T-helper 2 cell treated with Interferon-gamma antibody and Interleukin-4, amounts not matched to agents 5 μg/mL and 100 μg/mL, for 36 hours (primary cell): Measurements from ENCODE around the gene SGCG.
"Not testable (repeated sequence)": the region's sequence is repeated elsewhere in the genome, so short reads cannot be mapped to it uniquely, and the experiment has no call there.

ENCODE experiments used
- DNase-seq: peaks from one replicate; pipeline ENCODE4 v3.0.0; 2021; ENCODE audit warnings: low spot score
- H3K27ac Mint-ChIP-seq: one replicate; pipeline ENCODE4 v1.8.0; 2021; ENCODE audit warnings: mild to moderate bottlenecking, mixed read lengths
- H3K27me3 Mint-ChIP-seq: one replicate; pipeline ENCODE4 v1.8.0; 2021; ENCODE audit warnings: low read depth, mixed read lengths
- H3K36me3 Mint-ChIP-seq: one replicate; pipeline ENCODE4 v1.8.0; 2021; ENCODE audit warnings: low read depth, mixed read lengths
- H3K4me1 Mint-ChIP-seq: one replicate; pipeline ENCODE4 v1.8.0; 2021; ENCODE audit warnings: low read depth, mixed read lengths
- H3K4me3 Mint-ChIP-seq: one replicate; pipeline ENCODE4 v1.8.0; 2022; ENCODE audit warnings: mild to moderate bottlenecking, moderate library complexity, mixed read lengths
- H3K9me3 Mint-ChIP-seq: one replicate; pipeline ENCODE4 v1.8.0; 2021; ENCODE audit warnings: mixed read lengths

Gene SGCG

DNA sequence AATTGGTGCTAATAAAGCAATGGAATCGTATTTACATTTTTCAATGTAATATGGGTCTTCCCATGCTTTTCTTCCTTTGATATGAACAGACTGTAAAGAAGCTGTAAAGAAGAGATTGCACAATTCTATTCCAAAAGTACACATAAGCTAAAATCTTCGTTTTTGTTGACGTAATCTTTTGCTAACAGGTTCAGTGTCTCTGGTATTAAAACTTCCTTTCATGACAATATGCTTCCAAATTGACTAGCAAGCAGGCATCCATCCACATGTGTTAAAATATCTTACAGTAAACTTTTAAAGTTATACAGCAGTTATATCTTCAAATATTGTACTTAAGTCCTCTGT lies 19.3 kb upstream of the SGCG start:
- DNase-seq, result no peak
- Mint-ChIP-seq H3K27me3 (peaks cover 22% of the 10 kb centered on the region), H3K9me3 (no peaks in the 10 kb centered on the region), H3K36me3 (no peaks in the 10 kb centered on the region), H3K4me3 (no peak overlapping the region), H3K27ac (no peak overlapping the region), H3K4me1 (peaks cover 2% of the 10 kb centered on the region)

DNA sequence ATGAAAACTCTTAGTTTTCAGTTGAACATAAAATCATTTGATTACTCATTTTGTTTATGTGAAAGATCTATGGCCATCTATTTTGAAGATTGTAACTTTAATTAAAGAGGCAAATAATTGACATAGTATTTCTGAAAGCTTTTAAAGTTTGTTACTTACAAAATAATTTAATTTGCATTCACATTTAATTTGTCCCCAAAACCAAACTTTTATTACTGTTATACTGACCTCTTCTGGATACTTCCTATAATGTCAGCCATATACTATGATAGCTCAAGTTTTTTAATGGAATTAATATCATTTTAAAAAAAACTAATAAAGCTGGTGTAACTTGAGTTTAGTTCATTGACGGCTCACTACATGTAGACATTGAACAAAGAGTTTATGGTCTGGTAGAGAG lies 4.9 kb upstream of the SGCG start:
- no peak overlapping the region for H3K4me3 Mint-ChIP-seq
- no peaks in the 10 kb centered on the region for H3K4me1 Mint-ChIP-seq
- DNase-seq, result no peak
- H3K9me3 Mint-ChIP-seq, result no peaks in the 10 kb centered on the region
- H3K27ac Mint-ChIP-seq, result no peak overlapping the region
- no peaks in the 10 kb centered on the region for H3K36me3 Mint-ChIP-seq
- H3K27me3 Mint-ChIP-seq, result peaks cover 3% of the 10 kb centered on the region

DNA sequence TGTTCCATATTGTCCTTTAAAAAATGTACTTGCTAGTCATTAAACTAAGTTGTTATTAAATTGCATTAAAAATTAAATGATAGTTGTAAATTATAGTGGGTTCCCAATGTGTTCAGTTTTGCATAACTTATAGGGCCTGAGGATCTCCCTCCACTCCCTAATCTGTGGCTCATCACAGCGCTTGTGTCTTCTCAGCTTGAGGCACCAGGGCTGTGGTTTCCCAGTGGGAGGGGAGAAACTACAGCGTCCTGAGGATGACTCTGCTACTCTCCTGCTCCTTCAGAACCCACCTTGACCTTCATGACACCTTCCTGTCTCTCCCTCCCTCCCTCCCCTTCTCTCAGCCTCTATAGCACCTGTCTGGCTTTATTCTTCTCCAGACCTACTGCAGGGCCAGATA lies 1.4 kb downstream of the SGCG start:
- no peak for DNase-seq
- Mint-ChIP-seq H3K27ac (no peak overlapping the region), H3K9me3 (no peaks in the 10 kb centered on the region), H3K27me3 (no peaks in the 10 kb centered on the region), H3K4me3 (no peak overlapping the region), H3K36me3 (no peaks in the 10 kb centered on the region), H3K4me1 (no peaks in the 10 kb centered on the region)

DNA sequence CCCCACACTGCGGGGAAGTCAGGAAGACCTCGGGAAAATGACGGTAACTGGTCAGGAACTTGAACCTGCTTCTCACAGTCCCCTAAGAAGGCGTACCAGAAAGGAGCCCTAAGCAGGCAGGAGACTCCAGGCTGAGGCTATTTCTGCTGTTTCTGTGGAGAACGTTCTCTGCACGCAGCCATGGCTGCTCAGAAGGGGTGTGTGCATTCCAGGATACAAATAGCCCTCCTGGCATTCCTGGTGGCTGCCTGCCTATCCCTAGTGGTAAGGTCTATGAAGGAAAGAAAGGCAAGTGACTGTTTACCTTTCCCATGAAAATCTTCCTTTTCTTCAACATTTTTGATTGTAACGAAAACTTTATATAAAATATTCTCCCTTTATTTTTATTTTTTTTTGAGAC lies 2.5 kb downstream of the SGCG start:
- no peaks in the 10 kb centered on the region for H3K4me1 Mint-ChIP-seq
- H3K36me3 Mint-ChIP-seq, result no peaks in the 10 kb centered on the region
- no peaks in the 10 kb centered on the region for H3K27me3 Mint-ChIP-seq
- no peak for DNase-seq
- H3K27ac Mint-ChIP-seq, result no peak overlapping the region
- no peaks in the 10 kb centered on the region for H3K9me3 Mint-ChIP-seq
- H3K4me3 Mint-ChIP-seq, result no peak overlapping the region

DNA sequence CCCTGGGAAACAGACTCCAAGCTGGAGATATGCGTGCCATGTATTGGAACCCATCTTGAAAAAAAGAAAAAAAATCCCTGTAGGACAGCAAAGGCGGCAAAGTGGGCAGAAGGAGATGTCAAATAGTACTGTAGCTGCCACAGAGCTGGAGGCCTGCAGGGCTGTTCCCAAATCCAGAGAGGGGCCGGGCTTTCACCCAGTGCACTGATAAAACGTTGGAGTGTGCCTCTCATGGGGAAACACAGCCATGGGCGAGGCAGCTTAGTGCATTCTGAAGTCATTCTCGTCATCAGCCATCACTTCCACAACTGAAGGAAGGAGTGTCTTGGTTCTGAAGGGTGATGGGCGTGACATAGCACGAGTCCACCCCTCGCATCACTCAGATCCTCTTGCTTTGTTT lies 4.8 kb downstream of the SGCG start:
- Mint-ChIP-seq H3K27me3 (no peaks in the 10 kb centered on the region), H3K4me1 (no peaks in the 10 kb centered on the region), H3K27ac (no peak overlapping the region), H3K4me3 (no peak overlapping the region), H3K9me3 (no peaks in the 10 kb centered on the region), H3K36me3 (no peaks in the 10 kb centered on the region)
- no peak for DNase-seq

DNA sequence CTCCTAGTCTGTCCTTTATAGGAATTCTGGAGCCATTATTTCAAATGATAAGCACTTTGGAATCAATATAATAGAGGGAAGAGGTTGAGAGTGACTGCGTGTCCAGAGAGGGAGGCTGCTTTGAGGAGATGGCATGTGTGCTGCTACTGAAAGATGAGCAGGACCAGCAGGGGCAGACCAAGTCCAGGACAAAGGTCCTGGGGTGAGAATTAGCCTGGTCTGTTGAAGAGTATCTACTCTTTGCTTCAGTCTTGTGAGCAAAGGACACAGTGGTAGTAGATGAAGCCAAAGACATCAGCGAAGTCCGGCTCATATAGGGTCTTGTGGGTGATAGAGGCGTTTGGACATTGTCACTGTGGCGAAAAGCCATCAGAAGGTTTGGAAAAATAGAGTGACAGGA lies 21.1 kb downstream of the SGCG start:
- Mint-ChIP-seq H3K9me3 (no peaks in the 10 kb centered on the region), H3K4me3 (no peak overlapping the region), H3K36me3 (no peaks in the 10 kb centered on the region), H3K27me3 (no peaks in the 10 kb centered on the region), H3K27ac (no peak overlapping the region), H3K4me1 (no peaks in the 10 kb centered on the region)
- no peak for DNase-seq

DNA sequence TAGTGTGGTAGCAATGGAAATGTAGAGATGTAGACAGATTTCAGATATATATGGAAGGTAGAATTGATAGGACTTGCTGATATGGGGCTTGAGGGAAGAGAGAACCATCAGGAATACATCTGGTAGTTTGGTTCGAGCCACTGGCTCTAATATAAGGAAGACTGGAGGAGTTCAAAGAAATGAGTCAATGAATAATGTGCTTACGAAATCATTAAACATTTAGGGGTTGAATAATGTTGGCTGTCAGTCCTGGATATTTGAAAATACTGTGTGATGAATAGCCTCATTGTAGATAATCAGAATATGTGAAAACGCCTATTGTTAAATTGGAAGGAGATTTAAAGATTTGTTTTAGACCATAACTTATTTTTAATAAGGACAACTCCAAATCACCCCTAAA lies 21.6 kb downstream of the SGCG start:
- no peak overlapping the region for H3K4me3 Mint-ChIP-seq
- no peaks in the 10 kb centered on the region for H3K4me1 Mint-ChIP-seq
- no peaks in the 10 kb centered on the region for H3K9me3 Mint-ChIP-seq
- H3K36me3 Mint-ChIP-seq, result no peaks in the 10 kb centered on the region
- no peak for DNase-seq
- no peak overlapping the region for H3K27ac Mint-ChIP-seq
- no peaks in the 10 kb centered on the region for H3K27me3 Mint-ChIP-seq

DNA sequence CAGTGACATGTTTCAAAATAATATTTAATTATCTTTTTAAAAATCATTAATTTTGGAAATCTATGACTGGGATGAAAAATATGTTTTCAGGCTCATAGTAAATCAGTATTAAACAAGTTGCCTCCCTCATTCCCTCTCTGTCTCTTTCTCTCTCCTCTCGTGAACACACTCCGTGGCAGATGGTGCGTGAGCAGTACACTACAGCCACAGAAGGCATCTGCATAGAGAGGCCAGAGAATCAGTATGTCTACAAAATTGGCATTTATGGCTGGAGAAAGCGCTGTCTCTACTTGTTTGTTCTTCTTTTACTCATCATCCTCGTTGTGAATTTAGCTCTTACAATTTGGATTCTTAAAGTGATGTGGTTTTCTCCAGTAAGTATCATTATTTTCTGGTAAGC lies 22.7 kb downstream of the SGCG start:
- H3K4me3 Mint-ChIP-seq, result no peak overlapping the region
- DNase-seq, result no peak
- H3K27me3 Mint-ChIP-seq, result no peaks in the 10 kb centered on the region
- H3K27ac Mint-ChIP-seq, result no peak overlapping the region
- no peaks in the 10 kb centered on the region for H3K36me3 Mint-ChIP-seq
- H3K4me1 Mint-ChIP-seq, result no peaks in the 10 kb centered on the region
- H3K9me3 Mint-ChIP-seq, result no peaks in the 10 kb centered on the region

DNA sequence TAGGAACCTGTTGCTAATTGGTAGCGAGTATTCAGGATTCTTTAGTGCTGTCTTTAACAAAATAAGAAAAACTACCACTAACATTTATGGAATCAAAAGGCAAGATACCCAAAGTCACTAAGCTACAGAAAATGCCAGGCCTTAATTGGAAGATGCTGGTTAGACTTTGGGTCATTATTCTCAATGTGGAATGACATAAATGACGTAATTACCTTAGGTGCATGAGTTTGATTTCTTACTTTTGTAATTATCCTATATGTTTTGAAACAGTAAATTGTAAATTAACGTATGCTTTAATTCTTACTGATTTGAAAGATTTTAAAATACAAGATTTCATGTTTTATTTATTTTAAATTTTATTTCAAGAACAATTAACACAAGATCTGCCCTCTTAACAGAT lies 25.0 kb downstream of the SGCG start:
- no peak for DNase-seq
- Mint-ChIP-seq H3K36me3 (no peaks in the 10 kb centered on the region), H3K4me3 (no peak overlapping the region), H3K9me3 (no peaks in the 10 kb centered on the region), H3K4me1 (no peaks in the 10 kb centered on the region), H3K27ac (no peak overlapping the region), H3K27me3 (no peaks in the 10 kb centered on the region)

DNA sequence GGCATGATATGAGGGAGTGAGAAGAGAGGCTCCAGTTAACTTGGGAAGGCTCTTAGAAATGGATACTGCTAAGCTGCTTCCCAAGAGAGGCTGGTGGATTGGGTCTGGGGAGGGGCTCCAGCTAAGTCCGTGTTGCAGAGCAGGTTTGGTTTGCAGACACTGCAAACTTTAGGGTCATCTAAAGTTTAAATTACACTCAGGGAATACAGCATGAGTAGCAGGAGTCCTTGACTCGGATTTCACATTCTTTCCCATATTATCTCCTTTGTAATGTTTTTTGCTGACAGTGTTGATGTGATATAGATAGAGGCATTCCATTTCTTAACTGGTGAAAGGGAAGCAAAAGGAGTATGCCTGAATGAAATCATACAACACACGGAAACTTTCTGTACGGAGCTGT lies 31.9 kb downstream of the SGCG start:
- H3K27me3 Mint-ChIP-seq, result no peaks in the 10 kb centered on the region
- no peak overlapping the region for H3K4me3 Mint-ChIP-seq
- no peak for DNase-seq
- H3K36me3 Mint-ChIP-seq, result no peaks in the 10 kb centered on the region
- H3K4me1 Mint-ChIP-seq, result no peaks in the 10 kb centered on the region
- peaks cover 8% of the 10 kb centered on the region for H3K9me3 Mint-ChIP-seq
- no peak overlapping the region for H3K27ac Mint-ChIP-seq

DNA sequence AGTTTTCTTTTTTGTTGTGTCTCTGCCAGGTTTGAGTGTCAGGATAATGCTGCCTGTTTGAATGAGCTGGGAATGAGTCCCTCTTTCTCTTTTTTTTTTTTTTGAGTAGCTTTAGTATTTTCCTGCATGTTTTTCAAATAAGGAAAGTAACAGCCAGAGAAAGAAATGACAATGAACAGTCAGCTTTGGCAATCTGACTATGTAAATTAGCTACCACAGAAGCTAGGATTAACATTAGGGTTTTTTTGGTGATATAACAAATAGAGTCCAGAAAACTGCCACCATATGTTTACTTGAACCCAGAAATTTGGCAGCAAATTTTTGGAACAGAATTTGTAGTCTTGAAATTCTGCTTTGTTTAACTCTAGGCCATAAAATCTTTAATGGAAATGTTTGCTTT lies 50.5 kb downstream of the SGCG start:
- Mint-ChIP-seq H3K36me3 (no peaks in the 10 kb centered on the region), H3K9me3 (no peaks in the 10 kb centered on the region), H3K4me3 (no peak overlapping the region), H3K4me1 (no peaks in the 10 kb centered on the region), H3K27me3 (no peaks in the 10 kb centered on the region), H3K27ac (no peak overlapping the region)
- no peak for DNase-seq

DNA sequence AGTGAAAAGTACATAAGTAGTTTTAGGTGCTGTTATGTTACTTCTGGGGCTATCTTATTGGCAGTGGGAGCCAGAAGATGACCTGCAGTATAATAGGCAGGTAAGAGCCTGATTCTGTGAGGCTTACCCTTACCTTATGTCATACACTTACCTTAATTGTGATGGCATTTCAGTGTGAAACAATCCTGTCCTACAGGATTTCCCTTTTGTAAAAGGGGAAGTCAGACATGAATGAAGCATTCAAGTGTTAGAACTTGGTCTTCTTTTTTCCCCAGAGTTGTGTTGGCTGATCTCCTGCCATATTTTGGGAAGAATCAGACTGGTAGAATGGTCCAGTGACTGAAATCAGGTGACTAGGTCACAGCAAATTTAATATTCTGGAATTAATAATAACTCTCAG lies 55.2 kb downstream of the SGCG start:
- no peak for DNase-seq
- Mint-ChIP-seq H3K27ac (no peak overlapping the region), H3K9me3 (no peaks in the 10 kb centered on the region), H3K27me3 (peaks cover 5% of the 10 kb centered on the region), H3K4me3 (no peak overlapping the region), H3K36me3 (no peaks in the 10 kb centered on the region), H3K4me1 (no peaks in the 10 kb centered on the region)

DNA sequence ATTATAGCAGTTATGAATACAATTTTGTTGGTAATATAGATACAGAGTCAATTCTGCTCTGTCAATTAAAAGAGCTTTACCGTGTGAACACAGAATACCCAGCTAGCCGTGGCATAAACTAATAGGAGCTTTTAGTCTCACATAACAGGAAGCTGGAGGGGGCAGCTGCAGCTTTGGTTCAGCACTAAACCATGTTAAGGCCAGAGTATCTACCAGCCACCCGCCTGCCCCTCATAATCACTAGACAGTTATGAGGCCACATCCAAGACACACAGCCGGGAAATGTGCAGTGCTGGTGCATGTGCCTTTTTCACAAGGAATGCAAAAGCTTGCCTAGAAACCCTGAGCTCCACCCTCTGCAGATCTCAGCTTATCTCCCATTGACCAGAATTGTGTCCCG lies 62.3 kb downstream of the SGCG start:
- H3K27ac Mint-ChIP-seq, result no peak overlapping the region
- no peaks in the 10 kb centered on the region for H3K36me3 Mint-ChIP-seq
- H3K27me3 Mint-ChIP-seq, result no peaks in the 10 kb centered on the region
- H3K9me3 Mint-ChIP-seq, result no peaks in the 10 kb centered on the region
- H3K4me3 Mint-ChIP-seq, result no peak overlapping the region
- DNase-seq, result no peak
- no peaks in the 10 kb centered on the region for H3K4me1 Mint-ChIP-seq

DNA sequence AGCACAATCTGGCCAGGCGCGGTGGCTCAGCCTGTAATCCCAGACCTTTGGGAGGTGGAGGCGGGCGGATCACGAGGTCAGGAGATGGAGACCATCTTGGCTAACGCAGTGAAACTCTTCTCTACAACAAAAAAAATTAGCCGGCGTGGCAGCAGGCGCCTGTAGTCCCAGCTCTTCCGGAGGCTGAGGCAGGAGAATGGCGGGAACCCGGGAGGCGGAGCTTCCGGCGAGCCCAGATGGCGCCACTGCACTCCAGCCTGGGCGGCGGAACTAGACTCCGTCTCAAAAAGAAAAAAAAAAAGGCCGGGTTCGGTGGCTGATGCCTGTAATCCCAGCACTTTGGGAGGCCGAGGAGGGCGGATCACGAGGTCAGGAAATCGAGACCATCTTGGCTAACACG lies 67.6 kb downstream of the SGCG start:
- H3K4me1 Mint-ChIP-seq, H3K4me3 Mint-ChIP-seq, H3K27ac Mint-ChIP-seq, H3K9me3 Mint-ChIP-seq, H3K27me3 Mint-ChIP-seq, H3K36me3 Mint-ChIP-seq, DNase-seq: not testable (repeated sequence)

DNA sequence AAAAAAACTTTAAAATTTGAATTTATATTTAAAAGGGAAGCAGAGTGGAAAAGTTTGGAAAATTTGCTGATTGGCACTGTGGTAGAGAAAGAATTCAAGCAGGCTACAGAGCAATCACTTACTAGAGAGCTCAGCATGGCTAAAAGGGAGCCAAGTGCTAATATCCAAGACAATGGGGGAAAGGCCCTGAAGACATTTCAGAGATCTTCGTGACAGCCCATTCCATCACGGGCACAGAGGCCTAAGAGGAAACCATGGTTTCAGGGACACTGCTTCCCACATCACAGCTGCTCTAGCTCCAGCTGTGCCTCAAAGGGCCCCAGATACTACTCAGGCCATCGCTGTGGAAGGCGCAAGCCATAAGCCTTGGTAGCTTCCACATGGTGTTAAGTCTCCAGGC lies 73.7 kb downstream of the SGCG start:
- DNase-seq, result no peak
- H3K36me3 Mint-ChIP-seq, result no peaks in the 10 kb centered on the region
- no peak overlapping the region for H3K4me3 Mint-ChIP-seq
- no peak overlapping the region for H3K27ac Mint-ChIP-seq
- no peaks in the 10 kb centered on the region for H3K27me3 Mint-ChIP-seq
- H3K9me3 Mint-ChIP-seq, result peaks cover 3% of the 10 kb centered on the region
- no peaks in the 10 kb centered on the region for H3K4me1 Mint-ChIP-seq

DNA sequence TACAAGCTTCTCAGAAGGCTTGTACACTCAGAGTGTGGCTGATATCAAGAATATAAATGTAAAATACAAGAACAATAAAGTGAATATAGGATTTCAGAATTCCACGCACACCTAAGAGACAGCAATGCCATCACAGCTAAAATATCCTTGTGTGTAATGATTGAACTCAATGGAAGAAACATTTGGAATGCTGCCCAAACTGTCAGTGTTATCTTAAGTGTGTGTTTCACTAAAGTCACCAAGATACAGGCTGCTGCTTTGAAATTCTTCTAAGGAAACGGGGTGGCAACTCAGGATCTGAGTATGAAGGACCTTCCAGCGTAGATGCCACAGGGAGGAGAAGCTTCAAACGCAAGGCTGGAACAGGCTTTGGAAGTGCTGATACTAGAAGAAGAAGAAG lies 86.8 kb downstream of the SGCG start:
- Mint-ChIP-seq H3K4me3 (no peak overlapping the region), H3K4me1 (no peaks in the 10 kb centered on the region), H3K36me3 (no peaks in the 10 kb centered on the region), H3K9me3 (no peaks in the 10 kb centered on the region), H3K27me3 (no peaks in the 10 kb centered on the region), H3K27ac (no peak overlapping the region)
- no peak for DNase-seq
